Central memory CD8-positive, alpha-beta T cell (primary cell): Measurements from ENCODE around the gene FAM107A.

Source experiments
- ATAC-seq: fragments of 150-1000 bp; cut with Tn5 transposase; replicated peaks from 2 replicates; pipeline ENCODE4 v1.10.0; 2022; ENCODE audit warnings: mild to moderate bottlenecking, moderate FRiP score, moderate number of reproducible peaks; ENCODE audit not compliant: poor library complexity, severe bottlenecking; ENCODE audit errors: extremely low read depth
- DNase-seq, 2 donors: peaks; one replicate each; pipeline ENCODE4 v3.0.0; 2021; ENCODE audit warnings: low spot score in 2 of 2
- H3K27ac Mint-ChIP-seq: one replicate; pipeline ENCODE4 v1.8.0; 2022; ENCODE audit warnings: low read depth, mild to moderate bottlenecking, moderate library complexity, mixed read lengths
- H3K27me3 Mint-ChIP-seq: one replicate; pipeline ENCODE4 v1.8.0; 2022; ENCODE audit warnings: mixed read lengths
- H3K36me3 Mint-ChIP-seq: one replicate; pipeline ENCODE4 v1.8.0; 2022; ENCODE audit warnings: mild to moderate bottlenecking, moderate library complexity, mixed read lengths; ENCODE audit not compliant: insufficient read depth
- H3K4me1 Mint-ChIP-seq: one replicate; pipeline ENCODE4 v1.8.0; 2022; ENCODE audit warnings: mixed read lengths
- H3K4me3 Mint-ChIP-seq: one replicate; pipeline ENCODE4 v1.8.0; 2022; ENCODE audit warnings: mild to moderate bottlenecking, moderate library complexity, mixed read lengths
- H3K9me3 Mint-ChIP-seq: one replicate; pipeline ENCODE4 v1.8.0; 2022; ENCODE audit warnings: mixed read lengths

The FAM107A gene

GRCh38 chr3:58524326-58524888, 52.8 kb downstream of the FAM107A start:
- no peak overlapping the region for H3K4me3 Mint-ChIP-seq
- H3K36me3 Mint-ChIP-seq: peaks cover 2% of the 10 kb centered on the region
- DNase-seq (no peak), ATAC-seq (no peak)
- no peak overlapping the region for H3K27ac Mint-ChIP-seq
- H3K4me1 Mint-ChIP-seq: no peaks in the 10 kb centered on the region
- H3K9me3 Mint-ChIP-seq: no peaks in the 10 kb centered on the region
- H3K27me3 Mint-ChIP-seq: no peaks in the 10 kb centered on the region

GRCh38 chr3:58522759-58523425, 54.3 kb downstream of the FAM107A start:
- no peak for ATAC-seq
- Mint-ChIP-seq H3K9me3 (no peaks in the 10 kb centered on the region), H3K27ac (no peak overlapping the region), H3K27me3 (no peaks in the 10 kb centered on the region), H3K4me1 (no peaks in the 10 kb centered on the region), H3K36me3 (peaks cover 2% of the 10 kb centered on the region), H3K4me3 (no peak overlapping the region)
- DNase-seq: no peak

GRCh38 chr3:58521917-58522631, 55.1 kb downstream of the FAM107A start:
- H3K27me3 Mint-ChIP-seq: no peaks in the 10 kb centered on the region
- peak overlapping the region; percentile 10 for H3K27ac Mint-ChIP-seq
- no peak overlapping the region for H3K4me3 Mint-ChIP-seq
- no peaks in the 10 kb centered on the region for H3K4me1 Mint-ChIP-seq
- H3K9me3 Mint-ChIP-seq: no peaks in the 10 kb centered on the region
- DNase-seq: no peak
- peaks cover 2% of the 10 kb centered on the region for H3K36me3 Mint-ChIP-seq
- no peak for ATAC-seq

GRCh38 chr3:58521336-58521670, 55.9 kb downstream of the FAM107A start:
- Mint-ChIP-seq H3K4me1 (no peaks in the 10 kb centered on the region), H3K9me3 (no peaks in the 10 kb centered on the region), H3K27me3 (no peaks in the 10 kb centered on the region), H3K27ac (peak overlapping the region; percentile 10), H3K4me3 (no peak overlapping the region), H3K36me3 (peaks cover 2% of the 10 kb centered on the region)
- DNase-seq (no peak), ATAC-seq (no peak)

- Mint-ChIP-seq H3K4me3 (no peak overlapping the region), H3K4me1 (no peaks in the 10 kb centered on the region), H3K9me3 (no peaks in the 10 kb centered on the region), H3K27ac (no peak overlapping the region), H3K27me3 (no peaks in the 10 kb centered on the region), H3K36me3 (peaks cover 2% of the 10 kb centered on the region)
- ATAC-seq (no peak), DNase-seq (no peak)
Measured at GRCh38 chr3:58520403-58521335, 56.5 kb downstream of the FAM107A start.

GRCh38 chr3:58519668-58520402, 57.4 kb downstream of the FAM107A start:
- ATAC-seq: no peak
- DNase-seq: no peak
- no peak overlapping the region for H3K27ac Mint-ChIP-seq
- H3K4me1 Mint-ChIP-seq: no peaks in the 10 kb centered on the region
- H3K27me3 Mint-ChIP-seq: no peaks in the 10 kb centered on the region
- H3K4me3 Mint-ChIP-seq: no peak overlapping the region
- H3K9me3 Mint-ChIP-seq: no peaks in the 10 kb centered on the region
- H3K36me3 Mint-ChIP-seq: peaks cover under 1% of the 10 kb centered on the region

- H3K4me3 Mint-ChIP-seq: no peak overlapping the region
- no peaks in the 10 kb centered on the region for H3K4me1 Mint-ChIP-seq
- H3K36me3 Mint-ChIP-seq: no peaks in the 10 kb centered on the region
- DNase-seq (no peak), ATAC-seq (no peak)
- H3K9me3 Mint-ChIP-seq: no peaks in the 10 kb centered on the region
- H3K27me3 Mint-ChIP-seq: no peaks in the 10 kb centered on the region
- no peak overlapping the region for H3K27ac Mint-ChIP-seq
Measured at GRCh38 chr3:58518291-58518789, 58.9 kb downstream of the FAM107A start.

- Mint-ChIP-seq H3K4me3 (no peak overlapping the region), H3K27me3 (no peaks in the 10 kb centered on the region), H3K4me1 (no peaks in the 10 kb centered on the region), H3K36me3 (no peaks in the 10 kb centered on the region), H3K27ac (no peak overlapping the region), H3K9me3 (no peaks in the 10 kb centered on the region)
- DNase-seq (no peak), ATAC-seq (no peak)
Measured at GRCh38 chr3:58514405-58514804, 62.8 kb downstream of the FAM107A start.
